ENCODE results near the gene CRYBG1.

- TF ChIP-seq CTCF (IDR thresholded peaks at IDR 0.05; ENCODE audit: insufficient read depth, low read length) (no peak), POLR2AphosphoS5 (IDR thresholded peaks at IDR 0.05; ENCODE audit: low read depth) (no peak), REST (IDR thresholded peaks at IDR 0.05; ENCODE audit: insufficient replicate concordance, low read depth) (no peak), GABPA (IDR thresholded peaks at IDR 0.05; ENCODE audit: low read depth) (no peak), SPI1 (IDR thresholded peaks at IDR 0.05; ENCODE audit: borderline replicate concordance, low read depth) (peak; percentile 36; the same call in 1 of the 2 replicates)
Observed at GRCh38 chr6:106547601-106548453, 187.3 kb downstream of the CRYBG1 start.
